H1 (cell line): Measurements from ENCODE around the gene SLC2A5. TPM values are rescaled to one million over a fixed set of nuclear protein-coding genes. Genes with fewer than 3 reads are reported as not detected.

Experiments used
- CTCF ChIA-PET: fragments of 300-600 bp; sonication (Branson Sonifier 250); formaldehyde crosslinking; loops from one replicate; lab custom pipeline; 2021; ENCODE audit not compliant: partially characterized antibody; lab: Charles Lee
- POLR2A ChIA-PET: fragments of 300-600 bp; sonication (Branson Sonifier 250); formaldehyde crosslinking; loops from one replicate; lab custom pipeline; 2021; ENCODE audit warnings: inconsistent platforms; ENCODE audit not compliant: partially characterized antibody; lab: Charles Lee
- DNase-seq, 2 experiments: peaks; one replicate each; pipeline versions ENCODE4 v3.0.0 to v3.0.0-alpha.2; 2010 to 2022; ENCODE audit warnings: low spot score in 2 of 2, low read depth in 1 of 2, mixed read lengths in 1 of 2
- FAIRE-seq: peaks from 2 replicates; lab custom pipeline; 2011; peaks lifted over from hg19 to GRCh38; lab: Jason Lieb, UNC
- H2AFZ ChIP-seq: 2 replicates; pipeline ENCODE4 v1.8.1; 2012; ENCODE audit warnings: low read length, inconsistent platforms
- H2AK5ac ChIP-seq: 2 replicates; pipeline ENCODE4 v1.6.1; 2013; ENCODE audit warnings: low read depth, low read length
- H2BK120ac ChIP-seq: replicated peaks from 2 replicates; pipeline ENCODE3; 2013; ENCODE audit warnings: low read depth, low read length, inconsistent platforms
- H2BK12ac ChIP-seq: 2 replicates; pipeline ENCODE4 v1.6.1; 2013; ENCODE audit warnings: low read depth, low read length
- H2BK15ac ChIP-seq: 2 replicates; pipeline ENCODE4 v1.6.1; 2013; ENCODE audit warnings: low read length
- H2BK20ac ChIP-seq: 2 replicates; pipeline ENCODE4 v1.6.1; 2013; ENCODE audit warnings: low read length
- H2BK5ac ChIP-seq: 2 replicates; pipeline ENCODE4 v1.6.1; 2013; ENCODE audit warnings: low read depth, low read length
- H3K14ac ChIP-seq: 2 replicates; pipeline ENCODE4 v1.6.1; 2013; ENCODE audit warnings: inconsistent platforms; ENCODE audit not compliant: insufficient read length
- H3K18ac ChIP-seq: 2 replicates; pipeline ENCODE4 v1.6.1; 2013; ENCODE audit warnings: low read length; ENCODE audit errors: extremely low read depth
- H3K23ac ChIP-seq: 2 replicates; pipeline ENCODE4 v1.6.1; 2013; ENCODE audit warnings: inconsistent platforms; ENCODE audit not compliant: insufficient read length
- H3K23me2 ChIP-seq: 2 replicates; pipeline ENCODE4 v1.6.1; 2013; ENCODE audit warnings: low read depth, low read length
- H3K27ac ChIP-seq: 2 replicates; pipeline ENCODE4 v1.6.1; 2011; ENCODE audit warnings: low read depth, low read length, inconsistent platforms
- H3K27me3 ChIP-seq, 4 experiments: replicated peaks in 1 of 4; 1 replicate in 1 of 4; 2 replicates in 3 of 4; pipeline versions ENCODE4 v1.6.1 to v1.8.1; 2011 to 2013; ENCODE audit warnings: low read length in 3 of 4, mild to moderate bottlenecking in 3 of 4, inconsistent platforms in 2 of 4, mixed read lengths in 2 of 4, moderate library complexity in 1 of 4; ENCODE audit not compliant: control insufficient read depth in 3 of 4, insufficient read depth in 3 of 4; ENCODE audit errors: extremely low read depth in 1 of 4
- H3K36me3 ChIP-seq, 4 experiments: 2 replicates each; pipeline versions ENCODE4 v1.6.1 to v1.8.1; 2011 to 2013; ENCODE audit warnings: mild to moderate bottlenecking in 4 of 4, low read length in 3 of 4, moderate library complexity in 2 of 4, control low read depth in 1 of 4, inconsistent platforms in 1 of 4; ENCODE audit not compliant: insufficient read depth in 4 of 4, control insufficient read depth in 2 of 4
- H3K4ac ChIP-seq: replicated peaks from 2 replicates; pipeline ENCODE3; 2013; ENCODE audit warnings: low read length, low read depth, mixed read lengths, inconsistent platforms; ENCODE audit not compliant: insufficient read length
- H3K4me1 ChIP-seq, 4 experiments: replicated peaks in 1 of 4; 1 replicate in 1 of 4; 2 replicates in 3 of 4; pipeline versions ENCODE4 v1.6.1 to v1.8.1; 2011 to 2013; ENCODE audit warnings: low read length in 3 of 4, inconsistent platforms in 2 of 4, mixed read lengths in 1 of 4; ENCODE audit not compliant: insufficient read depth in 4 of 4, control insufficient read depth in 3 of 4
- H3K4me2 ChIP-seq, 2 experiments: 2 replicates each; pipeline versions ENCODE4 v1.6.1 to v1.8.1; 2011 to 2013; ENCODE audit warnings: low read depth in 2 of 2, low read length in 2 of 2, control low read depth in 1 of 2, inconsistent platforms in 1 of 2, mild to moderate bottlenecking in 1 of 2; ENCODE audit not compliant: insufficient read depth in 1 of 2
- H3K4me3 ChIP-seq, 4 experiments: fragments of 200-600, 300-600 bp in 1 of 4; sonication (generic), shearing (Covaris generic), sonication (Bioruptor Twin) in 1 of 4; 2 replicates each; pipeline versions ENCODE4 v1.5.1 to v1.8.1; 2011 to 2016; ENCODE audit warnings: low read length in 4 of 4, low read depth in 3 of 4, control low read depth in 2 of 4, inconsistent platforms in 2 of 4, mild to moderate bottlenecking in 2 of 4, mixed read lengths in 1 of 4, moderate library complexity in 1 of 4; ENCODE audit not compliant: insufficient read depth in 2 of 4; ENCODE audit errors: extremely low read depth in 1 of 4
- H3K56ac ChIP-seq: replicated peaks from 2 replicates; pipeline ENCODE3; 2013; ENCODE audit warnings: low read depth, mild to moderate bottlenecking, mixed read lengths, low read length, inconsistent platforms; ENCODE audit not compliant: insufficient read length
- H3K79me1 ChIP-seq: 2 replicates; pipeline ENCODE4 v1.6.1; 2013; ENCODE audit warnings: low read depth, low read length, control low read depth
- H3K79me2 ChIP-seq, 2 experiments: 2 replicates each; pipeline versions ENCODE4 v1.6.1 to v1.8.1; 2012 to 2013; ENCODE audit warnings: low read length in 2 of 2, mild to moderate bottlenecking in 2 of 2, inconsistent platforms in 1 of 2; ENCODE audit not compliant: insufficient read depth in 2 of 2, control insufficient read depth in 1 of 2
- H3K9ac ChIP-seq, 4 experiments: replicated peaks in 1 of 4; 1 replicate in 1 of 4; 2 replicates in 3 of 4; pipeline versions ENCODE4 v1.6.1 to v1.8.1; 2011 to 2013; ENCODE audit warnings: low read depth in 3 of 4, low read length in 3 of 4, control low read depth in 2 of 4, mild to moderate bottlenecking in 2 of 4, moderate library complexity in 2 of 4, inconsistent platforms in 1 of 4; ENCODE audit errors: extremely low read depth in 1 of 4
- H3K9me3 ChIP-seq, 2 experiments: 2 replicates each; pipeline versions ENCODE4 v1.6.1 to v1.8.1; 2012 to 2013; ENCODE audit warnings: mild to moderate bottlenecking in 2 of 2, moderate library complexity in 2 of 2, control low read depth in 1 of 2, inconsistent platforms in 1 of 2, low read depth in 1 of 2, low read length in 1 of 2, mixed read lengths in 1 of 2; ENCODE audit not compliant: insufficient read depth in 2 of 2
- H4K20me1 ChIP-seq, 2 experiments: replicated peaks in 1 of 2; 2 replicates each; pipeline versions ENCODE3 to v1.8.1; 2011 to 2013; ENCODE audit warnings: inconsistent platforms in 2 of 2, low read length in 2 of 2, mild to moderate bottlenecking in 1 of 2; ENCODE audit not compliant: insufficient read depth in 2 of 2, control insufficient read depth in 1 of 2
- H4K5ac ChIP-seq: 2 replicates; pipeline ENCODE4 v1.6.1; 2013; ENCODE audit warnings: low read length, low read depth, mixed read lengths, inconsistent platforms; ENCODE audit not compliant: insufficient read length
- H4K8ac ChIP-seq: 2 replicates; pipeline ENCODE4 v1.8.0; 2013; ENCODE audit warnings: mild to moderate bottlenecking, moderate library complexity, low read length, inconsistent platforms; ENCODE audit not compliant: insufficient read depth; ENCODE audit errors: extremely low read depth
- H4K91ac ChIP-seq: replicated peaks from 2 replicates; pipeline ENCODE3; 2013; ENCODE audit warnings: low read length, mixed read lengths, inconsistent platforms; ENCODE audit not compliant: insufficient read length
- ATF3 ChIP-seq: IDR thresholded peaks from 2 replicates; pipeline ENCODE4 v1.6.1; 2011; ENCODE audit warnings: low read depth, mild to moderate bottlenecking, low read length; ENCODE audit not compliant: insufficient read depth
- KDM1A ChIP-seq: fragments of 200-600, 300-600 bp; sonication (generic); IDR thresholded peaks from 2 replicates; pipeline ENCODE4 v1.7.1; 2016; ENCODE audit warnings: mild to moderate bottlenecking, low read length, borderline replicate concordance
- WGBS, 2 experiments: shearing (Covaris generic) in 1 of 2; methylation state at CpG; one replicate each; pipeline versions ENCODE4 v1.1.6 to v1.1.7; 2013 to 2015; ENCODE audit warnings: low lambda C conversion rate in 2 of 2, mixed read lengths in 2 of 2, inconsistent platforms in 1 of 2, low coverage in 1 of 2, missing lambda C conversion rate in 1 of 2; ENCODE audit not compliant: insufficient replicate concordance in 2 of 2, insufficient coverage in 1 of 2, insufficient read length in 1 of 2; ENCODE audit errors: extremely low coverage in 1 of 2, missing lambda C conversion rate in 1 of 2; 5-methylcytosine and 5-hydroxymethylcytosine counted together
- polyA plus RNA-seq, 7 experiments: library from polyadenylated mRNA; depleted of rRNA in 3 of 7; stranded (reverse) in 5 of 7; unstranded in 2 of 7; fragments of >200 nt in 5 of 7; fragments of 200-250 nt in 2 of 7; gene quantifications; 1 replicate in 5 of 7; 2 replicates in 1 of 7; 4 replicates in 1 of 7; pipeline versions ENCODE4 v1.2.1 to v1.2.3, GENCODE V29; 2011 to 2013; ENCODE audit warnings: missing spikeins in 2 of 7, mixed read lengths in 2 of 7
- total RNA-seq: library from RNA; stranded (reverse); fragmentation: NEBNext Ultra II Directional; extraction: Animal tissue kit (Norgen Biotek cat#: 25700); gene quantifications from 2 replicates; pipeline ENCODE4 v1.2.1, GENCODE V29; 2021

Gene SLC2A5
- total and polyA plus RNA-seq, 2 of the 8 experiments (the other 6 are each of a cell fraction or from before 2014, with no cell fraction given), result 0.12 TPM; not detected in 1

GRCh38 chr1:9095818-9096217 is 26.4 kb upstream of the SLC2A5 start:
- Histone ChIP-seq H3K27ac (no peak overlapping the region), H2BK12ac (no peak overlapping the region), H3K23ac (no peak overlapping the region), H3K14ac (no peak overlapping the region), H4K20me1 (no peaks in the 10 kb centered on the region), H4K8ac (no peak overlapping the region), H3K4me2 (no peak overlapping the region), H3K36me3 (no peaks in the 10 kb centered on the region), H3K18ac (no peak overlapping the region), H3K4me1 (no peaks in the 10 kb centered on the region), H3K23me2 (no peaks in the 10 kb centered on the region), H2BK5ac (no peak overlapping the region), H3K79me2 (no peaks in the 10 kb centered on the region), H2AFZ (no peak overlapping the region), H3K27me3 (no peaks in the 10 kb centered on the region), H4K91ac (no peak overlapping the region), H2BK15ac (no peak overlapping the region), H3K56ac (no peak overlapping the region), H3K9ac (no peak overlapping the region), H3K4me3 (no peak overlapping the region), H2BK20ac (no peak overlapping the region), H3K79me1 (no peaks in the 10 kb centered on the region), H3K9me3 (peaks cover 12 to 18% of the 10 kb centered on the region in 2 experiments), H2BK120ac (no peak overlapping the region), H3K4ac (no peak overlapping the region), H2AK5ac (no peak overlapping the region), H4K5ac (no peak overlapping the region)
- POLR2A ChIA-PET, result no interaction called here
- no peak for FAIRE-seq
- 90% methylated on average over 2 of the region's 2 CpGs; no CpG with 5 or more reads in 1 of the 2 experiments for WGBS, 2 experiments
- TF ChIP-seq ATF3, result no peak
- peak; percentile 88 for TF ChIP-seq KDM1A
- no peak for DNase-seq
- CTCF ChIA-PET, result interaction anchor here (1.3 to 13.9 kb wide), 3 partner anchors 15 to 141 kb away, joined by 3 to 156 read pairs (median 4); no protein-coding TSS in a partner anchor
